Activated CD4-positive, alpha-beta memory T cell treated with anti-CD3 and anti-CD28 coated beads for 36 hours (primary cell): ENCODE results near the gene LRRC52. TPM values are rescaled to one million over a fixed set of nuclear protein-coding genes. Genes with fewer than 3 reads are reported as not detected.

Experiments
- CTCF ChIA-PET: fragments of 350-600 bp; sonication (Branson Sonifier 250); formaldehyde crosslinking; loops from one replicate; lab custom pipeline; 2021; ENCODE audit warnings: antibody characterized with exemption, inconsistent platforms; lab: Charles Lee
- POLR2A ChIA-PET: fragments of 350-600 bp; sonication (Branson Sonifier 250); formaldehyde crosslinking; loops from one replicate; lab custom pipeline; 2021; ENCODE audit warnings: antibody characterized with exemption; lab: Charles Lee
- DNase-seq: peaks from one replicate; pipeline ENCODE4 v3.0.0-alpha.2; 2020
- H3K27ac Mint-ChIP-seq: one replicate; pipeline ENCODE4 v1.8.0; 2021; ENCODE audit warnings: mixed read lengths
- H3K27me3 Mint-ChIP-seq: one replicate; pipeline ENCODE4 v1.8.0; 2021; ENCODE audit warnings: mixed read lengths
- H3K36me3 Mint-ChIP-seq: one replicate; pipeline ENCODE4 v1.8.0; 2021; ENCODE audit warnings: mixed read lengths
- H3K4me1 Mint-ChIP-seq: one replicate; pipeline ENCODE4 v1.8.0; 2021; ENCODE audit warnings: low read depth, mixed read lengths
- H3K4me3 Mint-ChIP-seq: one replicate; pipeline ENCODE4 v1.8.0; 2021; ENCODE audit warnings: mild to moderate bottlenecking, mixed read lengths
- H3K9me3 Mint-ChIP-seq: one replicate; pipeline ENCODE4 v1.8.0; 2021; ENCODE audit warnings: mixed read lengths
- intact Hi-C: fragments of 100-400 bp; cut with micrococcal nuclease; formaldehyde crosslinking; loops from one replicate; pipeline ENCODE4 v1.15.1; 2023
- total RNA-seq, 2 experiments: library from RNA; stranded (reverse); gene quantifications; one replicate each; pipeline ENCODE4 v1.2.3, GENCODE V29; 2021

The LRRC52 gene
- total RNA-seq, 2 experiments from 2014 or later = not detected

- Mint-ChIP-seq H3K27ac (no peak overlapping the region), H3K4me1 (no peaks in the 10 kb centered on the region), H3K9me3 (no peaks in the 10 kb centered on the region), H3K27me3 (peaks cover 28% of the 10 kb centered on the region), H3K36me3 (no peaks in the 10 kb centered on the region), H3K4me3 (no peak overlapping the region)
- intact Hi-C loops = no loop called here
- DNase-seq = no peak
- ChIA-PET POLR2A (no interaction called here), CTCF (no interaction called here)
Measured at GRCh38 chr1:165542647-165543046, 1.2 kb upstream of the LRRC52 start.

- Mint-ChIP-seq H3K4me3 (no peak overlapping the region), H3K4me1 (no peaks in the 10 kb centered on the region), H3K36me3 (no peaks in the 10 kb centered on the region), H3K27me3 (peaks cover 19% of the 10 kb centered on the region), H3K27ac (no peak overlapping the region), H3K9me3 (no peaks in the 10 kb centered on the region)
- POLR2A ChIA-PET = no interaction called here
- CTCF ChIA-PET = no interaction called here
- DNase-seq = no peak
- intact Hi-C loops = no loop called here
Measured at GRCh38 chr1:165544996-165545395, 1.2 kb downstream of the LRRC52 start.

- no peaks in the 10 kb centered on the region for H3K4me1 Mint-ChIP-seq
- ChIA-PET CTCF (no interaction called here), POLR2A (no interaction called here)
- H3K4me3 Mint-ChIP-seq = no peak overlapping the region
- H3K9me3 Mint-ChIP-seq = no peaks in the 10 kb centered on the region
- H3K36me3 Mint-ChIP-seq = no peaks in the 10 kb centered on the region
- H3K27me3 Mint-ChIP-seq = peaks cover 18% of the 10 kb centered on the region
- intact Hi-C loops = no loop called here
- no peak for DNase-seq
- H3K27ac Mint-ChIP-seq = no peak overlapping the region
Measured at GRCh38 chr1:165545974-165546373, 2.2 kb downstream of the LRRC52 start.

- intact Hi-C loops = no loop called here
- Mint-ChIP-seq H3K36me3 (no peaks in the 10 kb centered on the region), H3K27me3 (peaks cover 7% of the 10 kb centered on the region), H3K4me1 (no peaks in the 10 kb centered on the region), H3K9me3 (no peaks in the 10 kb centered on the region), H3K4me3 (no peak overlapping the region), H3K27ac (no peak overlapping the region)
- no peak for DNase-seq
- CTCF ChIA-PET = no interaction called here
- POLR2A ChIA-PET = no interaction called here
Measured at GRCh38 chr1:165549973-165550372, 6.2 kb downstream of the LRRC52 start.

- Mint-ChIP-seq H3K9me3 (no peaks in the 10 kb centered on the region), H3K4me1 (no peaks in the 10 kb centered on the region), H3K27me3 (peaks cover 5% of the 10 kb centered on the region), H3K27ac (no peak overlapping the region), H3K4me3 (no peak overlapping the region), H3K36me3 (no peaks in the 10 kb centered on the region)
- intact Hi-C loops = no loop called here
- no peak for DNase-seq
- POLR2A ChIA-PET = no interaction called here
- CTCF ChIA-PET = interaction anchor here (1.8 kb wide), 1 partner anchor 184 kb away, joined by 4 read pairs; no protein-coding TSS in a partner anchor
Measured at GRCh38 chr1:165551469-165551868, 7.7 kb downstream of the LRRC52 start.

DNA sequence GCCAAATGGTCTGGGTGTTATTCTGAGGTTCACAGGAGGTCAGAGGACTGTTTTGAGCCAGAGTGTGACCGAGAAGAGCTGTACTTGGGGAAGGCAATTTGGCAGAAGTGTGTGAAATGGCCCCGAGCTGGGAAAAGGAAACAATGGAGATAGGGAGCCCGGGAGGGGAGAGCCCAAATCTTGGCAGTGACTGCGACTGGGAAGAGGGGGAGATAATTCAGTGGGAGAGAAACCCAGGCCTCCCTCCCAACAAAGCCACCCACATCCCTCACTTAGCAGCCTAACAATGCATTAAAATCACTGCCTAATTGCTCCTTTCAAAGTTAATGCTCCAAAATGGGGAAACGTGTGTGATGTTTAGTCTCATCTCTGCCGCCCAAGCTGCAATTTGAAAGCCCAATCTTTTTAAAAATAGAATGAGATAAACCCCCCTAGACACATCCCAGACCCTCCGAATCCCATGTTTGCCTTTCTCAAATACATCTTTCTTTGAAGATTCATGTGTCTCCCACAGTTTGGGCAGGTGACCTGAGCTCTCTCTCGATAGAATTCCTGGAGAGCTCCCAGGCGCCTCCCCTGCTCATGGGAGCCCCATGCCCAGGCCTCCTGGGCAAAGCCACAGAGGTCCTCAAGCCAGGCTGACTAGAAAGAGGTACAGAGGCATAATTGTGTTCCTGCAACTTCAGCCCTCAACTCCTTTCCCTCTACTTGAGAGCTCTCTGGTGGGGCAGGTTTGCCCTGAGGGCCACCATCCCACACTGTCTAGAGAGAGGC, 17.3 kb downstream of the LRRC52 start:
- no peak overlapping the region for H3K27ac Mint-ChIP-seq
- no peak for DNase-seq
- intact Hi-C loops = no loop called here
- no peaks in the 10 kb centered on the region for H3K4me1 Mint-ChIP-seq
- H3K36me3 Mint-ChIP-seq = no peaks in the 10 kb centered on the region
- H3K9me3 Mint-ChIP-seq = no peaks in the 10 kb centered on the region
- peaks cover 11% of the 10 kb centered on the region for H3K27me3 Mint-ChIP-seq
- no peak overlapping the region for H3K4me3 Mint-ChIP-seq
- ChIA-PET CTCF (interaction anchor here (1.4 kb wide), 1 partner anchor 194 kb away, joined by 3 read pairs; no protein-coding TSS in a partner anchor), POLR2A (interaction anchor here (0.7 kb wide), 1 partner anchor 19 kb away, joined by 3 read pairs; no protein-coding TSS in a partner anchor)

DNA sequence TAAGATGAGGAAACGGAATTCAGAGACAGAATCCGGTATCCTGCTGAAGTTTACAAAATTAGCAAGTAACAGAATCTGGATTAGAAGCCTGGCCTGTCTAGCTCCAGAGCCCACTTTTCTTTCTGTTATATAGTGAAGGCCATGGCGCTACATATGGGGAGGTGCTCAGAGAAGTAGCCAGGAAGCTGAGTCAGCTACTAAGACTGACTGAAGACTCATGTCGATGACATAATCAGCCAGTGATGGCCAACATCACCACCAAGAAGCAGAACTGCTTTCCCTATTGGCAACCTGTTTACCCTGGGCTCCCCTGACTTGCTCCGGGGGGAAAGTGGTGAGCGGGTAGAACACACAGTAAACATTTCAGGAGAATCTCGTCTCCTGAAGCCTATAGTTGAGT, 18.8 kb downstream of the LRRC52 start:
- Mint-ChIP-seq H3K36me3 (no peaks in the 10 kb centered on the region), H3K27me3 (peaks cover 13% of the 10 kb centered on the region), H3K27ac (no peak overlapping the region), H3K4me1 (no peaks in the 10 kb centered on the region), H3K4me3 (no peak overlapping the region), H3K9me3 (no peaks in the 10 kb centered on the region)
- ChIA-PET POLR2A (no interaction called here), CTCF (no interaction called here)
- intact Hi-C loops = no loop called here
- no peak for DNase-seq

- no peak for DNase-seq
- intact Hi-C loops = no loop called here
- H3K4me3 Mint-ChIP-seq = no peak overlapping the region
- H3K27ac Mint-ChIP-seq = no peak overlapping the region
- CTCF ChIA-PET = no interaction called here
- POLR2A ChIA-PET = no interaction called here
- no peaks in the 10 kb centered on the region for H3K36me3 Mint-ChIP-seq
- peaks cover 17% of the 10 kb centered on the region for H3K27me3 Mint-ChIP-seq
- no peaks in the 10 kb centered on the region for H3K4me1 Mint-ChIP-seq
- H3K9me3 Mint-ChIP-seq = no peaks in the 10 kb centered on the region
Measured at GRCh38 chr1:165563551-165563950, 19.8 kb downstream of the LRRC52 start.

GRCh38 chr1:165564561-165564960, 20.8 kb downstream of the LRRC52 start:
- peaks cover 17% of the 10 kb centered on the region for H3K27me3 Mint-ChIP-seq
- H3K4me3 Mint-ChIP-seq = no peak overlapping the region
- H3K27ac Mint-ChIP-seq = no peak overlapping the region
- H3K9me3 Mint-ChIP-seq = no peaks in the 10 kb centered on the region
- DNase-seq = no peak
- POLR2A ChIA-PET = no interaction called here
- H3K4me1 Mint-ChIP-seq = no peaks in the 10 kb centered on the region
- CTCF ChIA-PET = interaction anchor here (1.3 kb wide), 1 partner anchor 198 kb away, joined by 3 read pairs; no protein-coding TSS in a partner anchor
- H3K36me3 Mint-ChIP-seq = no peaks in the 10 kb centered on the region
- intact Hi-C loops = no loop called here

- Mint-ChIP-seq H3K27me3 (peaks cover 11% of the 10 kb centered on the region), H3K27ac (no peak overlapping the region), H3K4me1 (no peaks in the 10 kb centered on the region), H3K36me3 (no peaks in the 10 kb centered on the region), H3K9me3 (no peaks in the 10 kb centered on the region), H3K4me3 (no peak overlapping the region)
- ChIA-PET CTCF (interaction anchor here (1.3 kb wide), 1 partner anchor 199 kb away, joined by 3 read pairs; no protein-coding TSS in a partner anchor), POLR2A (no interaction called here)
- intact Hi-C loops = no loop called here
- DNase-seq = no peak
Measured at GRCh38 chr1:165565751-165566490, 22.1 kb downstream of the LRRC52 start.

- H3K27me3 Mint-ChIP-seq = peaks cover 15% of the 10 kb centered on the region
- POLR2A ChIA-PET = no interaction called here
- no peak overlapping the region for H3K4me3 Mint-ChIP-seq
- H3K36me3 Mint-ChIP-seq = no peaks in the 10 kb centered on the region
- CTCF ChIA-PET = no interaction called here
- DNase-seq = no peak
- no peaks in the 10 kb centered on the region for H3K9me3 Mint-ChIP-seq
- H3K27ac Mint-ChIP-seq = no peak overlapping the region
- intact Hi-C loops = no loop called here
- H3K4me1 Mint-ChIP-seq = no peaks in the 10 kb centered on the region
Measured at GRCh38 chr1:165570078-165570477, 26.3 kb downstream of the LRRC52 start.

- Mint-ChIP-seq H3K27me3 (peaks cover 8% of the 10 kb centered on the region), H3K27ac (no peak overlapping the region), H3K9me3 (no peaks in the 10 kb centered on the region), H3K4me1 (no peaks in the 10 kb centered on the region), H3K36me3 (no peaks in the 10 kb centered on the region), H3K4me3 (no peak overlapping the region)
- intact Hi-C loops = no loop called here
- POLR2A ChIA-PET = no interaction called here
- no peak for DNase-seq
- CTCF ChIA-PET = interaction anchor here (2.1 kb wide), 1 partner anchor 180 kb away, joined by 8 read pairs; no protein-coding TSS in a partner anchor
Measured at GRCh38 chr1:165573787-165574186, 30.0 kb downstream of the LRRC52 start.
